ENCODE results near the gene SNX25.

DNA sequence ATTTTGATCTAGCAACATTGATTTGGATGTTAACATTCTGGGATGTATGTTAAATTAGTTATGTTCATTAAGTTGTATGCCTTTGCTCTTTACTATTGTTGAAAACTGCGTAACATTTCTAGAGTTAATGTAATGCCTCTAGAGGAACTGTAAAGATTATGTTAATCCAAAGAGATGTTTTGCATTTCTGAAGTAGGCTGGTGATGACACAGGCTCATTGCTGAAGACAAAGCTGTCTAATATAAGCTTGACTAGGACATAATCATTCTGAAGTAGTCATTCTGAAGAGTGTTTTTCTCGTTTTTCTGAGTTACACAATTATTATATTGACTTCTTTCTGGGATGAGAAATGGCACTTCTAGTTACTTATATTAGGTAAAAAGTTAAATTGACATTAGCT is 113.4 kb downstream of the SNX25 start:
- TF ChIP-seq, protein P1, sequence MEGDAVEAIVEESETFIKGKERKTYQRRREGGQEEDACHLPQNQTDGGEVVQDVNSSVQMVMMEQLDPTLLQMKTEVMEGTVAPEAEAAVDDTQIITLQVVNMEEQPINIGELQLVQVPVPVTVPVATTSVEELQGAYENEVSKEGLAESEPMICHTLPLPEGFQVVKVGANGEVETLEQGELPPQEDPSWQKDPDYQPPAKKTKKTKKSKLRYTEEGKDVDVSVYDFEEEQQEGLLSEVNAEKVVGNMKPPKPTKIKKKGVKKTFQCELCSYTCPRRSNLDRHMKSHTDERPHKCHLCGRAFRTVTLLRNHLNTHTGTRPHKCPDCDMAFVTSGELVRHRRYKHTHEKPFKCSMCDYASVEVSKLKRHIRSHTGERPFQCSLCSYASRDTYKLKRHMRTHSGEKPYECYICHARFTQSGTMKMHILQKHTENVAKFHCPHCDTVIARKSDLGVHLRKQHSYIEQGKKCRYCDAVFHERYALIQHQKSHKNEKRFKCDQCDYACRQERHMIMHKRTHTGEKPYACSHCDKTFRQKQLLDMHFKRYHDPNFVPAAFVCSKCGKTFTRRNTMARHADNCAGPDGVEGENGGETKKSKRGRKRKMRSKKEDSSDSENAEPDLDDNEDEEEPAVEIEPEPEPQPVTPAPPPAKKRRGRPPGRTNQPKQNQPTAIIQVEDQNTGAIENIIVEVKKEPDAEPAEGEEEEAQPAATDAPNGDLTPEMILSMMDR (conservative IDR thresholded peaks at IDR 0.05; ENCODE audit: low read depth in 2 of 2), result no peak
- TF ChIP-seq, protein P2, sequence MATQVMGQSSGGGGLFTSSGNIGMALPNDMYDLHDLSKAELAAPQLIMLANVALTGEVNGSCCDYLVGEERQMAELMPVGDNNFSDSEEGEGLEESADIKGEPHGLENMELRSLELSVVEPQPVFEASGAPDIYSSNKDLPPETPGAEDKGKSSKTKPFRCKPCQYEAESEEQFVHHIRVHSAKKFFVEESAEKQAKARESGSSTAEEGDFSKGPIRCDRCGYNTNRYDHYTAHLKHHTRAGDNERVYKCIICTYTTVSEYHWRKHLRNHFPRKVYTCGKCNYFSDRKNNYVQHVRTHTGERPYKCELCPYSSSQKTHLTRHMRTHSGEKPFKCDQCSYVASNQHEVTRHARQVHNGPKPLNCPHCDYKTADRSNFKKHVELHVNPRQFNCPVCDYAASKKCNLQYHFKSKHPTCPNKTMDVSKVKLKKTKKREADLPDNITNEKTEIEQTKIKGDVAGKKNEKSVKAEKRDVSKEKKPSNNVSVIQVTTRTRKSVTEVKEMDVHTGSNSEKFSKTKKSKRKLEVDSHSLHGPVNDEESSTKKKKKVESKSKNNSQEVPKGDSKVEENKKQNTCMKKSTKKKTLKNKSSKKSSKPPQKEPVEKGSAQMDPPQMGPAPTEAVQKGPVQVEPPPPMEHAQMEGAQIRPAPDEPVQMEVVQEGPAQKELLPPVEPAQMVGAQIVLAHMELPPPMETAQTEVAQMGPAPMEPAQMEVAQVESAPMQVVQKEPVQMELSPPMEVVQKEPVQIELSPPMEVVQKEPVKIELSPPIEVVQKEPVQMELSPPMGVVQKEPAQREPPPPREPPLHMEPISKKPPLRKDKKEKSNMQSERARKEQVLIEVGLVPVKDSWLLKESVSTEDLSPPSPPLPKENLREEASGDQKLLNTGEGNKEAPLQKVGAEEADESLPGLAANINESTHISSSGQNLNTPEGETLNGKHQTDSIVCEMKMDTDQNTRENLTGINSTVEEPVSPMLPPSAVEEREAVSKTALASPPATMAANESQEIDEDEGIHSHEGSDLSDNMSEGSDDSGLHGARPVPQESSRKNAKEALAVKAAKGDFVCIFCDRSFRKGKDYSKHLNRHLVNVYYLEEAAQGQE (IDR thresholded peaks at IDR 0.05; ENCODE audit: unreplicated experiment), result no peak
- no peak for TF ChIP-seq EZH2 (IDR thresholded peaks at IDR 0.05; ENCODE audit: low read depth, unreplicated experiment)
- TF ChIP-seq EZH2phosphoT487 (IDR thresholded peaks at IDR 0.05; ENCODE audit: unreplicated experiment), result no peak
- no peak for TF ChIP-seq ZNF114 (CRISPR knock-in tag; IDR thresholded peaks at IDR 0.05)
- TF ChIP-seq CREB1 (CRISPR knock-in tag; IDR thresholded peaks at IDR 0.05; ENCODE audit: low read depth), result no peak
- no peak for TF ChIP-seq POLR2AphosphoS5 (IDR thresholded peaks at IDR 0.05; ENCODE audit: low read depth)
- no peak for TF ChIP-seq JUNB (IDR thresholded peaks at IDR 0.05; ENCODE audit: unreplicated experiment)
- TF ChIP-seq ZNF331 (CRISPR knock-in tag; IDR thresholded peaks at IDR 0.05; ENCODE audit: low read depth), result no peak
- TF ChIP-seq, protein P3, sequence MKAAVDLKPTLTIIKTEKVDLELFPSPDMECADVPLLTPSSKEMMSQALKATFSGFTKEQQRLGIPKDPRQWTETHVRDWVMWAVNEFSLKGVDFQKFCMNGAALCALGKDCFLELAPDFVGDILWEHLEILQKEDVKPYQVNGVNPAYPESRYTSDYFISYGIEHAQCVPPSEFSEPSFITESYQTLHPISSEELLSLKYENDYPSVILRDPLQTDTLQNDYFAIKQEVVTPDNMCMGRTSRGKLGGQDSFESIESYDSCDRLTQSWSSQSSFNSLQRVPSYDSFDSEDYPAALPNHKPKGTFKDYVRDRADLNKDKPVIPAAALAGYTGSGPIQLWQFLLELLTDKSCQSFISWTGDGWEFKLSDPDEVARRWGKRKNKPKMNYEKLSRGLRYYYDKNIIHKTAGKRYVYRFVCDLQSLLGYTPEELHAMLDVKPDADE (IDR thresholded peaks at IDR 0.05), result no peak
- TF ChIP-seq STAT1 (IDR thresholded peaks at IDR 0.05; ENCODE audit: unreplicated experiment), result no peak
- TF ChIP-seq, protein P4, sequence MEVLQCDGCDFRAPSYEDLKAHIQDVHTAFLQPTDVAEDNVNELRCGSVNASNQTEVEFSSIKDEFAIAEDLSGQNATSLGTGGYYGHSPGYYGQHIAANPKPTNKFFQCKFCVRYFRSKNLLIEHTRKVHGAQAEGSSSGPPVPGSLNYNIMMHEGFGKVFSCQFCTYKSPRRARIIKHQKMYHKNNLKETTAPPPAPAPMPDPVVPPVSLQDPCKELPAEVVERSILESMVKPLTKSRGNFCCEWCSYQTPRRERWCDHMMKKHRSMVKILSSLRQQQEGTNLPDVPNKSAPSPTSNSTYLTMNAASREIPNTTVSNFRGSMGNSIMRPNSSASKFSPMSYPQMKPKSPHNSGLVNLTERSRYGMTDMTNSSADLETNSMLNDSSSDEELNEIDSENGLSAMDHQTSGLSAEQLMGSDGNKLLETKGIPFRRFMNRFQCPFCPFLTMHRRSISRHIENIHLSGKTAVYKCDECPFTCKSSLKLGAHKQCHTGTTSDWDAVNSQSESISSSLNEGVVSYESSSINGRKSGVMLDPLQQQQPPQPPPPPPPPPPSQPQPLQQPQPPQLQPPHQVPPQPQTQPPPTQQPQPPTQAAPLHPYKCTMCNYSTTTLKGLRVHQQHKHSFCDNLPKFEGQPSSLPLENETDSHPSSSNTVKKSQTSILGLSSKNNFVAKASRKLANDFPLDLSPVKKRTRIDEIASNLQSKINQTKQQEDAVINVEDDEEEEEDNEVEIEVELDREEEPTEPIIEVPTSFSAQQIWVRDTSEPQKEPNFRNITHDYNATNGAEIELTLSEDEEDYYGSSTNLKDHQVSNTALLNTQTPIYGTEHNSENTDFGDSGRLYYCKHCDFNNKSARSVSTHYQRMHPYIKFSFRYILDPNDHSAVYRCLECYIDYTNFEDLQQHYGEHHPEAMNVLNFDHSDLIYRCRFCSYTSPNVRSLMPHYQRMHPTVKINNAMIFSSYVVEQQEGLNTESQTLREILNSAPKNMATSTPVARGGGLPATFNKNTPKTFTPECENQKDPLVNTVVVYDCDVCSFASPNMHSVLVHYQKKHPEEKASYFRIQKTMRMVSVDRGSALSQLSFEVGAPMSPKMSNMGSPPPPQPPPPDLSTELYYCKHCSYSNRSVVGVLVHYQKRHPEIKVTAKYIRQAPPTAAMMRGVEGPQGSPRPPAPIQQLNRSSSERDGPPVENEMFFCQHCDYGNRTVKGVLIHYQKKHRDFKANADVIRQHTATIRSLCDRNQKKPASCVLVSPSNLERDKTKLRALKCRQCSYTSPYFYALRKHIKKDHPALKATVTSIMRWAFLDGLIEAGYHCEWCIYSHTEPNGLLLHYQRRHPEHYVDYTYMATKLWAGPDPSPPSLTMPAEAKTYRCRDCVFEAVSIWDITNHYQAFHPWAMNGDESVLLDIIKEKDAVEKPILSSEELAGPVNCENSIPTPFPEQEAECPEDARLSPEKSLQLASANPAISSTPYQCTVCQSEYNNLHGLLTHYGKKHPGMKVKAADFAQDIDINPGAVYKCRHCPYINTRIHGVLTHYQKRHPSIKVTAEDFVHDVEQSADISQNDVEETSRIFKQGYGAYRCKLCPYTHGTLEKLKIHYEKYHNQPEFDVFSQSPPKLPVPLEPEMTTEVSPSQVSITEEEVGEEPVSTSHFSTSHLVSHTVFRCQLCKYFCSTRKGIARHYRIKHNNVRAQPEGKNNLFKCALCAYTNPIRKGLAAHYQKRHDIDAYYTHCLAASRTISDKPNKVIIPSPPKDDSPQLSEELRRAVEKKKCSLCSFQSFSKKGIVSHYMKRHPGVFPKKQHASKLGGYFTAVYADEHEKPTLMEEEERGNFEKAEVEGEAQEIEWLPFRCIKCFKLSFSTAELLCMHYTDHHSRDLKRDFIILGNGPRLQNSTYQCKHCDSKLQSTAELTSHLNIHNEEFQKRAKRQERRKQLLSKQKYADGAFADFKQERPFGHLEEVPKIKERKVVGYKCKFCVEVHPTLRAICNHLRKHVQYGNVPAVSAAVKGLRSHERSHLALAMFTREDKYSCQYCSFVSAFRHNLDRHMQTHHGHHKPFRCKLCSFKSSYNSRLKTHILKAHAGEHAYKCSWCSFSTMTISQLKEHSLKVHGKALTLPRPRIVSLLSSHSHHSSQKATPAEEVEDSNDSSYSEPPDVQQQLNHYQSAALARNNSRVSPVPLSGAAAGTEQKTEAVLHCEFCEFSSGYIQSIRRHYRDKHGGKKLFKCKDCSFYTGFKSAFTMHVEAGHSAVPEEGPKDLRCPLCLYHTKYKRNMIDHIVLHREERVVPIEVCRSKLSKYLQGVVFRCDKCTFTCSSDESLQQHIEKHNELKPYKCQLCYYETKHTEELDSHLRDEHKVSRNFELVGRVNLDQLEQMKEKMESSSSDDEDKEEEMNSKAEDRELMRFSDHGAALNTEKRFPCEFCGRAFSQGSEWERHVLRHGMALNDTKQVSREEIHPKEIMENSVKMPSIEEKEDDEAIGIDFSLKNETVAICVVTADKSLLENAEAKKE (CRISPR knock-in tag; IDR thresholded peaks at IDR 0.05), result no peak
- no peak for TF ChIP-seq NANOG (IDR thresholded peaks at IDR 0.05; ENCODE audit: borderline replicate concordance)

Data from GM23338 (cell line).